Choroid plexus epithelial cell (primary cell): ENCODE data around the gene LPO.
A peak's percentile ranks its signal among the peaks of the same experiment; 100 is the strongest.

Source experiments
- DNase-seq: peaks from one replicate; pipeline ENCODE4 v3.0.0-alpha.2; 2010; ENCODE audit warnings: low read depth
- H3K4me3 ChIP-seq: 2 replicates; pipeline ENCODE4 v1.5.1; 2011; ENCODE audit warnings: low read depth, mild to moderate bottlenecking, control low read depth, low read length, moderate library complexity
- TF ChIP-seq, protein P1 (sequence below): conservative IDR thresholded peaks from 2 replicates; pipeline ENCODE4 v1.5.1; 2011; ENCODE audit warnings: low read depth, mild to moderate bottlenecking, control low read depth, inconsistent platforms, low read length, moderate library complexity

LPO gene

DNA sequence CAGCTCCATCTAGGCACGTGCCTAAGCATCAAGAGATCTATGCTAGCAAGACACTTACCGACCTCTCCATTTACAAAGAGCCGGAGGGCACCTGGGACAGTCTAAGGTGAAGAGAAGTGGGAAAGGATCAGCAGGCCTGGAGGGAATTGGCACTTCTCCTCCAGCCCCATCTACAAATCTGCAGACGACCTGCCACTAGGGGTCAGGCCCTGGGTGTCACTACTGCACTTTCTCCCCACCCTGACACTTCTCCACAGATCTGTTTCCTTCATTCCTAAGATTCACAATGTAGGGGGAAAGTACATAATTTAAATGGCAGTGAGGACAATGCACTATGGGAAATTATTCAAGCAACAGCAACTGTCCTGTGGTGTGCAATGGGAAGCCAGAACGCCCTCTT is 27.5 kb upstream of the LPO start:
- H3K4me3 ChIP-seq = no peak overlapping the region
- no peak for DNase-seq
- TF ChIP-seq, protein P1, sequence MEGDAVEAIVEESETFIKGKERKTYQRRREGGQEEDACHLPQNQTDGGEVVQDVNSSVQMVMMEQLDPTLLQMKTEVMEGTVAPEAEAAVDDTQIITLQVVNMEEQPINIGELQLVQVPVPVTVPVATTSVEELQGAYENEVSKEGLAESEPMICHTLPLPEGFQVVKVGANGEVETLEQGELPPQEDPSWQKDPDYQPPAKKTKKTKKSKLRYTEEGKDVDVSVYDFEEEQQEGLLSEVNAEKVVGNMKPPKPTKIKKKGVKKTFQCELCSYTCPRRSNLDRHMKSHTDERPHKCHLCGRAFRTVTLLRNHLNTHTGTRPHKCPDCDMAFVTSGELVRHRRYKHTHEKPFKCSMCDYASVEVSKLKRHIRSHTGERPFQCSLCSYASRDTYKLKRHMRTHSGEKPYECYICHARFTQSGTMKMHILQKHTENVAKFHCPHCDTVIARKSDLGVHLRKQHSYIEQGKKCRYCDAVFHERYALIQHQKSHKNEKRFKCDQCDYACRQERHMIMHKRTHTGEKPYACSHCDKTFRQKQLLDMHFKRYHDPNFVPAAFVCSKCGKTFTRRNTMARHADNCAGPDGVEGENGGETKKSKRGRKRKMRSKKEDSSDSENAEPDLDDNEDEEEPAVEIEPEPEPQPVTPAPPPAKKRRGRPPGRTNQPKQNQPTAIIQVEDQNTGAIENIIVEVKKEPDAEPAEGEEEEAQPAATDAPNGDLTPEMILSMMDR = no peak

DNA sequence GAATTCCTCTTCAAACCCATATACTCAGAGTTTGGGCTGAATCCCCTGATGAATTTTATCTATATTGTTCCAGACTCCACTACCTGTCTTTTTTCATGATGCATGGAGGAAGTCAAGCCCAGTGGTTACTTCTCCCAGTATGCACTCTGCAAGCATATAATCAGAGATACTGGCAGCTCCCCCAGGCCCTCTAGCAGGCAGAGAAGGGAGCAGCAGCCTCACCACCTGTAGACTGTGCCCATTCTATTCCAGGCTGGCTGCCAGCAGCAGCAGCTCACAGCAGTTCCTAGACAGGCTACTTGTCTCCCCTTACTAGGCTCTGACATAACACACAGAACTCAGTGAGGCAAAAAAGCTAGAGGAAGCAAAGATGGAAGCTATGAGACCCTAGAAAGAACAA is 22.7 kb upstream of the LPO start:
- TF ChIP-seq, protein P1 = no peak
- no peak for DNase-seq
- no peak overlapping the region for H3K4me3 ChIP-seq

DNA sequence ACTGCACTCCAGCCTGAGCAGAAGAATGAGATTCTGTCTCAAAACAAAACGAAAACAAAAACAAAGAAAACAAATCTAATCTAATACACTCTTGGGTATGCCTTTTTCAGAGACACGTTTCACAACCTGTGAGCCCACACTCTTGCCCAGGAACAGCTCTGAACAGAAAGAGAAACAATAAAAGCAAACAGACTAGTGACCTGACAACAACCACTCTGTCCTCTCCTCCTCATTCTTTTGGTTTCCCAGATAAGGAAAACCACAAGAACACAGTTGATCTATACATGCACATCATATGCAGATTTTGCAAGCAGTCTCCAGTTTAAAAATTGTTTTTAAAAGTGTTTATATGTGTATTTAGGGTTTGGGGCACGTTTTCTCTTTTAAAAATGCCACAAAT is 20.6 kb upstream of the LPO start:
- no peak for DNase-seq
- no peak overlapping the region for H3K4me3 ChIP-seq

DNA sequence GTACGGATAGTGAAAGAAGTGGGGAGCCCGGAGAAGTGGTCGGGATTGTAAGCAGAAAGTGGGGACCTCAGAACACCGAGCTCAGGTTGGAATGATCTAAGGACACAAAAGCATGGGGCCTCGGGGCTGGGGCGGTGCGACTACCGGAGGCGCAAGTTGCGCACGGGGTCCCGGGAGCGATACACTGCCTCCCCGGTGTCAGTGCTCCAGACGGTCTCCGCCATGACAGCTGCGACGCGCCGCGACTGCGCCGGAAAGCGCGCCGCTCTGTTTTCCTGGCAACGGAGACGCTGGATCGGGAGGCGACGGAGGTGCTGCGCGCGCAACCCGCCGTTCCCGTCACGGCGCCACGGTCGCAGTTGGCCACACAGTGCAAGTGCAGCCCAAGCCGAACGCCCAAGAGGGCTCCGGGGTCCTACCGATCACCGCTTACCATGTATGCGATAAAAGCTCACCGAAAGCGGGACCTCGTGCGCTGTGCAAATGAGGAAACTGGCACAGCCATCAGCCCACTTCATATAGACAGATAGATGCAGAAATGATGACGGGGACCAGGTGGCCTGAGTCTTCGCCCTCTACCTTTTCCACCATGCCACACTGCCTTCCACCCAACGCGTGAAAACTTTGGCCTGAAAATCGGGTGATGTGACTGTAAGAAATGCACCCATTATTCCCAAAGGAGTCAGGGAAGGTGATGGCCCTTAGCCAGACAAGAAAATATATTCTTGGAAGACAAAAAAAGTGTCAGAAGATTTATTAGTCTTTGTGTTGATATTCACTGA is 19.2 kb upstream of the LPO start, which contains the start of gene MKS1:
MKS1 (minus strand) TSS at position 249 of the 782 bp plus-strand sequence; CDS start at position 224, 25 bp downstream.
- peak within 1 kb of the TSS; percentile 85 for H3K4me3 ChIP-seq
- TF ChIP-seq, protein P1 = peak; percentile 53
- DNase-seq = peak; percentile 93

More for the DNA sequence above, 20.6 kb upstream of the LPO start:
- TF ChIP-seq, protein P1 = no peak

DNA sequence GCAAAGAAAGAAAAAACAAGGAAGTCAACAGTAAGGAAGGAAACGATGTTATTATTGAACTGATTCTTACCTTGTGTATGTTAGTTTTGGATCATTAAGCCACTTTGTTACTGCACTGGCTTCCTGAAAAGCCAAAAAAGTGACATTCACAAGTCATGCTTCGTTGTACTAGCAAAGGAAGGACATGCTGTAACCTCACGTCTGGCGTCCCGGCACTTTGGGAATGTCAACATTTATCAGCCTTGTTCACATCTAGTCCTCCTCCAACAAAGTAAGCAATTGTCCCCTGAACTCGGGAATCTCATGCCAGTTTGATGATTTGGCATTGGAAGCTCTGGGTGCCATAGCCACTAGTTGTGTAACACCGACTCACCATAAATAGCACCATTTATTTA is 18.6 kb upstream of the LPO start:
- H3K4me3 ChIP-seq = no peak overlapping the region
- TF ChIP-seq, protein P1 = no peak
- DNase-seq = no peak

DNA sequence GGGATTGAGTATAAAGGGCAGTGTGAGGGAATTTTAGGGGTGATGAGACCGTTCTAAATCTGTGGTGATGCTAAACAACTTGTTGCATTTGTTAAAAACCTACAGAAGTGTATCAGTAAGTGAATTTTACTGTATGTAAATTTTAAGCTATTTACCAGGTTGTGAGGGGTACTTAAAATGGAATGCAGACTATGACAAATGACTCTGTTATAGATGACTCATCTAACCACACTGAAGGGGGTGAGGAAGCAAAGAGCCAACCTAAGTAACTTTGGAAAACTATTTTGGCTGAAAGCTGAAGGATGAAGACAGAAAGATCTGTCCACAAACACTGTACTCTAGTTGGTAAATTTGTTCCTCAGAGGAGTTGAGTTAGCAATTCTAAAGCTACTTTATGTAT is 14.1 kb upstream of the LPO start:
- peak; percentile 50 for DNase-seq
- H3K4me3 ChIP-seq = no peak overlapping the region
- TF ChIP-seq, protein P1 = no peak

DNA sequence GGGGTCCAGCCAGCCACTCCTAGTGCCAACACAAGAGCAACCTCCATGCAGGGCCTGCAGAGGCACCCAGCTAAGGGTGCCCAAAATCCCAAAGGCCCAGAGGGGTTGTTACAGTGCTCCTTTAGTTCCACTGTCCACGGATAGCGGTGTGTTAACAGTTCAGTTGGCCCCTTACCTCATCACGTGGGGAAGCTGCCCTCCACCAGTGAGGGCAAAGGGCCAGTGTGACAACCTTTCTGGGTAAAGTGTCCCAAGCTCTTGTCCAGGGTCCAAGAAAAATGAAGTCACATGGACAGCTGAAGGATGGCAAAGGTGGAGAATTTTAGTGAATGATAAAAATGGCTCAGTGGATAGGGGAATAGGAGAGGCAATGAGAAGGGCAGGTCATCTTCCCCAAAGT is 10.7 kb upstream of the LPO start:
- no peak for DNase-seq
- H3K4me3 ChIP-seq = no peak overlapping the region
- TF ChIP-seq, protein P1 = no peak
